ENCODE data around the gene FNBP1L. TPM values are rescaled to one million over a fixed set of nuclear protein-coding genes. Genes with fewer than 3 reads are reported as not detected.

The FNBP1L gene
- total RNA-seq, 2 donors from 2014 or later, result 3.1 to 4.9 TPM

GRCh38 chr1:93601686-93602085 lies 153.8 kb downstream of the FNBP1L start:
- Mint-ChIP-seq H3K4me3 (no peak overlapping the region), H3K4me1 (no peaks in the 10 kb centered on the region), H3K27me3 (peaks cover 17% of the 10 kb centered on the region), H3K27ac (no peak overlapping the region), H3K36me3 (ENCODE audit: low read depth) (no peaks in the 10 kb centered on the region)
- ATAC-seq (no peak), DNase-seq (no peak)
- H3K9me3 ChIP-seq (ENCODE audit: control insufficient read depth, low read length, poor library complexity, severe bottlenecking), result no peaks in the 10 kb centered on the region

- DNase-seq (no peak), ATAC-seq (no peak)
- H3K4me3 Mint-ChIP-seq, result no peak overlapping the region
- peaks cover under 1% of the 10 kb centered on the region for H3K4me1 Mint-ChIP-seq
- no peaks in the 10 kb centered on the region for H3K36me3 Mint-ChIP-seq (ENCODE audit: low read depth)
- H3K9me3 ChIP-seq (ENCODE audit: control insufficient read depth, low read length, poor library complexity, severe bottlenecking), result no peaks in the 10 kb centered on the region
- H3K27ac Mint-ChIP-seq, result no peak overlapping the region
- H3K27me3 Mint-ChIP-seq, result peaks cover 17% of the 10 kb centered on the region
These were observed 154.2 kb downstream of the FNBP1L start for GRCh38 chr1:93602101-93602500.

- Mint-ChIP-seq H3K27ac (no peak overlapping the region), H3K27me3 (peaks cover 17% of the 10 kb centered on the region), H3K4me3 (no peak overlapping the region), H3K36me3 (ENCODE audit: low read depth) (no peaks in the 10 kb centered on the region), H3K4me1 (peaks cover 8% of the 10 kb centered on the region)
- no peak for ATAC-seq
- no peak for DNase-seq
- H3K9me3 ChIP-seq (ENCODE audit: control insufficient read depth, low read length, poor library complexity, severe bottlenecking), result no peaks in the 10 kb centered on the region
These were observed 155.2 kb downstream of the FNBP1L start for GRCh38 chr1:93603106-93603505.

- Mint-ChIP-seq H3K27ac (no peak overlapping the region), H3K4me3 (no peak overlapping the region), H3K4me1 (peaks cover 11% of the 10 kb centered on the region), H3K27me3 (peaks cover 17% of the 10 kb centered on the region), H3K36me3 (ENCODE audit: low read depth) (no peaks in the 10 kb centered on the region)
- ATAC-seq, result no peak
- DNase-seq, result no peak
- H3K9me3 ChIP-seq (ENCODE audit: control insufficient read depth, low read length, poor library complexity, severe bottlenecking), result no peaks in the 10 kb centered on the region
These were observed 155.7 kb downstream of the FNBP1L start for GRCh38 chr1:93603601-93604000.

Other genes with a start within 250 kb of the FNBP1L start
- gene DR1, start 102.2 kb upstream of the FNBP1L start, total RNA-seq, result 10 to 100 TPM; 58.9 to 75.1 TPM
- 1 to 10 TPM in 1 of 2 donors, under 1 TPM in 1; 0.87 to 1.0 TPM for gene BCAR3, start 233.7 kb downstream of the FNBP1L start, total RNA-seq